Pancreas (tissue), 10 donors: ENCODE measurements around the gene SETD1B. TPM values are rescaled to one million over a fixed set of nuclear protein-coding genes. Genes with fewer than 3 reads are reported as not detected.

Source experiments
- ATAC-seq, 4 donors: fragments of 200-7000 bp; cut with Tn5 transposase; one replicate each; pipeline versions ENCODE4 v1.8.0 to v1.9.1; 2020; ENCODE audit warnings: mild to moderate bottlenecking in 4 of 4, moderate library complexity in 4 of 4
- DNase-seq, 6 donors: peaks; one replicate each; pipeline ENCODE4 v3.0.0-alpha.2; 2020
- FAIRE-seq: peaks from 2 replicates; lab custom pipeline; 2012; peaks lifted over from hg19 to GRCh38; lab: Jason Lieb, UNC
- H3K27ac ChIP-seq, 4 donors: fragments of 200-600 bp; sonication (generic); 1 replicate in 3 of 4; 2 replicates in 1 of 4; pipeline versions ENCODE4 v1.5.0 to v1.8.0; 2020
- H3K27me3 ChIP-seq, 4 donors: fragments of 200-600 bp; one replicate each; pipeline ENCODE4 v1.8.0; 2021
- H3K36me3 ChIP-seq, 3 donors: fragments of 200-600 bp; sonication (generic) in 1 of 3; one replicate each; pipeline versions ENCODE4 v1.5.0 to v1.8.0; 2020 to 2021
- H3K4me1 ChIP-seq, 3 donors: fragments of 200-600 bp; one replicate each; pipeline ENCODE4 v1.8.0; 2021
- H3K4me3 ChIP-seq, 4 donors: fragments of 200-600 bp; sonication (generic) in 2 of 4; one replicate each; pipeline versions ENCODE4 v1.5.0 to v1.8.0; 2020 to 2021
- H3K9me3 ChIP-seq, 4 donors: fragments of 200-600 bp; one replicate each; pipeline ENCODE4 v1.8.0; 2021
- WGBS, 2 donors: extraction: QIAGEN DNeasy Blood & Tissue Kit; methylation state at CpG; one replicate each; pipeline ENCODE4 v1.1.7; 2013; 5-methylcytosine and 5-hydroxymethylcytosine counted together
- intact Hi-C, 3 donors: fragments of 100-400 bp; cut with DNase I; formaldehyde crosslinking; loops; one replicate each; pipeline versions ENCODE4 v1.11.1 to v1.14.2; 2022
- polyA plus RNA-seq, 2 donors: library from polyadenylated mRNA; stranded (reverse); fragments of 200-250 nt; gene quantifications; one replicate each; pipeline ENCODE4 v1.2.3, GENCODE V29; 2013
- total RNA-seq, 6 donors: library from RNA; stranded (reverse); fragmentation: NEBNext Ultra II Directional in 4 of 6; extraction: Animal tissue kit (Norgen Biotek cat#: 25700) in 4 of 6; gene quantifications; one replicate each; pipeline versions ENCODE4 v1.2.1 to v1.2.4, GENCODE V29; 2021 to 2023
- TF ChIP-seq, protein P1 (sequence below), 4 donors: fragments of 200-600 bp; sonication (generic) in 3 of 4; IDR thresholded peaks; one replicate each; pipeline versions ENCODE4 v1.5.0 to v1.8.0; 2021; ENCODE audit warnings: antibody characterized with exemption in 4 of 4
- donor health status: healthy with polysubstance abuse.
- donor health status: DM: no; HTN: no; CAD: no; lungs with moderate emphysema.
- donor health status: DM: no; HTN: no; CAD: no.
- donor health status: control.
- donor health status: control.
- donor health status: Bipolar disorder and iron deficiency.
- donor health status: DM: yes; HTN: yes; CAD: no.
- donor health status: DM: no; HTN: no; CAD: no.
- donor health status: DM: no; HTN: no; CAD: no.
- donor health status: DM: yes; HTN: yes; CAD: no.

Gene SETD1B
- total and polyA plus RNA-seq, 8 donors, result 9.2 to 18.5 (median 12.2) TPM

- H3K27me3 ChIP-seq, result no peaks in the 10 kb centered on the region
- no peak for FAIRE-seq
- ATAC-seq, result peak; percentile 4 to 8 (median 6)
- 0 to 1% methylated on average over 13 of the region's 13 CpGs for WGBS, 2 donors
- H3K4me3 ChIP-seq, result peak overlapping the region in 2 of 4 donors; percentile 7 to 68
- peak overlapping the region; percentile 54 to 100 (median 88) for H3K27ac ChIP-seq
- H3K36me3 ChIP-seq, result no peaks in the 10 kb centered on the region
- H3K4me1 ChIP-seq, result peaks cover 34 to 48% (median 45%) of the 10 kb centered on the region in 3 donors
- H3K9me3 ChIP-seq, result no peaks in the 10 kb centered on the region
- TF ChIP-seq, protein P1, sequence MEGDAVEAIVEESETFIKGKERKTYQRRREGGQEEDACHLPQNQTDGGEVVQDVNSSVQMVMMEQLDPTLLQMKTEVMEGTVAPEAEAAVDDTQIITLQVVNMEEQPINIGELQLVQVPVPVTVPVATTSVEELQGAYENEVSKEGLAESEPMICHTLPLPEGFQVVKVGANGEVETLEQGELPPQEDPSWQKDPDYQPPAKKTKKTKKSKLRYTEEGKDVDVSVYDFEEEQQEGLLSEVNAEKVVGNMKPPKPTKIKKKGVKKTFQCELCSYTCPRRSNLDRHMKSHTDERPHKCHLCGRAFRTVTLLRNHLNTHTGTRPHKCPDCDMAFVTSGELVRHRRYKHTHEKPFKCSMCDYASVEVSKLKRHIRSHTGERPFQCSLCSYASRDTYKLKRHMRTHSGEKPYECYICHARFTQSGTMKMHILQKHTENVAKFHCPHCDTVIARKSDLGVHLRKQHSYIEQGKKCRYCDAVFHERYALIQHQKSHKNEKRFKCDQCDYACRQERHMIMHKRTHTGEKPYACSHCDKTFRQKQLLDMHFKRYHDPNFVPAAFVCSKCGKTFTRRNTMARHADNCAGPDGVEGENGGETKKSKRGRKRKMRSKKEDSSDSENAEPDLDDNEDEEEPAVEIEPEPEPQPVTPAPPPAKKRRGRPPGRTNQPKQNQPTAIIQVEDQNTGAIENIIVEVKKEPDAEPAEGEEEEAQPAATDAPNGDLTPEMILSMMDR (IDR thresholded peaks at IDR 0.05), result no peak
- intact Hi-C loops, result loop anchor here in 1 of 3 donors (10.0 kb wide), 1 partner anchor 90 kb away; the partner anchor contains the start of gene PSMD9
- peak; percentile 58 to 86 (median 70) for DNase-seq
These were observed 9.2 kb upstream of the SETD1B start for GRCh38 chr12:121794534-121795033.

GRCh38 chr12:121795034-121795968, 8.5 kb upstream of the SETD1B start:
- FAIRE-seq, result no peak

GRCh38 chr12:121796855-121797751, 6.7 kb upstream of the SETD1B start:
- 7 to 9% methylated on average over 38 to 39 of the region's 39 CpGs for WGBS, 2 donors
- ATAC-seq (peak; percentile 54 to 64 (median 58)), FAIRE-seq (no peak)

More at GRCh38 chr12:121795034-121795968, 8.5 kb upstream of the SETD1B start:
- ATAC-seq (peak; percentile 51 to 67 (median 56)), DNase-seq (peak; percentile 83 to 96 (median 92))
- Histone ChIP-seq H3K27me3 (no peaks in the 10 kb centered on the region), H3K4me3 (peak overlapping the region in 2 of 4 donors; percentile 7 to 68), H3K36me3 (no peaks in the 10 kb centered on the region), H3K27ac (peak overlapping the region; percentile 75 to 100 (median 99)), H3K4me1 (peaks cover 34 to 48% (median 45%) of the 10 kb centered on the region in 3 donors), H3K9me3 (no peaks in the 10 kb centered on the region)
- 14 to 21% methylated on average over 15 of the region's 15 CpGs for WGBS, 2 donors
- TF ChIP-seq, protein P1 (IDR thresholded peaks at IDR 0.05), result peak; percentile 83 to 97 (median 96)
- intact Hi-C loops, result loop anchor here in 1 of 3 donors (10.0 kb wide), 1 partner anchor 90 kb away; the partner anchor contains the start of gene PSMD9

More at GRCh38 chr12:121796855-121797751, 6.7 kb upstream of the SETD1B start:
- Histone ChIP-seq H3K9me3 (no peaks in the 10 kb centered on the region), H3K36me3 (no peaks in the 10 kb centered on the region), H3K27ac (peak overlapping the region; percentile 98 to 100 (median 100)), H3K4me3 (peak overlapping the region in 3 of 4 donors; percentile 15 to 68 (median 65)), H3K27me3 (no peaks in the 10 kb centered on the region), H3K4me1 (peaks cover 34 to 48% (median 45%) of the 10 kb centered on the region in 3 donors)
- peak; percentile 97 to 99 (median 98) for DNase-seq
- intact Hi-C loops, result loop anchor here in 1 of 3 donors (10.0 kb wide), 1 partner anchor 88 kb away; the partner anchor contains the start of gene PSMD9
- TF ChIP-seq, protein P1 (IDR thresholded peaks at IDR 0.05), result peak in 2 of 4 donors; percentile 32 to 35
